GM19324 (cell line): ENCODE results near the gene QRFP.

ENCODE experiments used
- ATAC-seq: cut with Tn5 transposase; IDR thresholded peaks from one replicate; pipeline ENCODE4 v1.9.1; 2021; ENCODE audit warnings: mild to moderate bottlenecking, moderate library complexity; ENCODE audit not compliant: unreplicated experiment, low FRiP score

The QRFP gene

DNA sequence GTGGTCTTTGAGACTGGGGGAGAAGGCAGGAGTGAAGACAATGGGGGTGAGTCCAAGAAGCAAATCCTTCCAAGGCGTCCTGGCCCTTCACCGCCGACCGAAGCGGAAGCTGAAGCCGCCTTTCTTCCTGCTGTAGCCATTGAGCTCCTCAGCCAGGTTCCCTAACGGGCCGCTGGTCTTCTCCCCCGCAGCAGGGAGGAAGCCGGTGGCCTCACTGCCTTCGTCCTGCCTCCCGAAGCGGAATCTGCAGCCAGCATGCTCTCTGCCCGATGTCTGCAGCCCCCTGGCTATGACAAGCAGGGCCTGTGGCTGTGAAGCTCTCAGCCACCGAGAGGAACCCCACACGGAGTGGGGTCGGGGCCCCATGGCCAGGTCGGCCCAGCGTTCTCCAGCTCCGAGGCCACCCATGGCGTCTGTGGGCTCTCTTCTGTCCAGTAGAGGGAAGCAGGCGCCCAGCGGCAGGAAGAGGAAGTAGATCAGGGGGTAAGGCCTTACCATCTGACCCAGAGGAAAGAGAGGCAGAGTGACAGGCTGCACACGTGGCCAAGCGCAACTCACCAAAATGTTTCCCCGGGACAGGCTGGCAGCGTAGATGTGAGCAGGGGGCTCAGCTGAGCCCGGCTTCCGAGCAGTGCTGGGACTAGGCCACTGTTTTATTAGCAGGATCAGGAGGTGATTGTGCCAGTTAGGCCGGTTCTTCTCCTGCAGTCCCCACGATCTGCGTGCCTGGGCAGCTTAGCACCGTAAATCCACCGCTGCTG is 3.1 kb downstream of the QRFP start:
- no peak for ATAC-seq

DNA sequence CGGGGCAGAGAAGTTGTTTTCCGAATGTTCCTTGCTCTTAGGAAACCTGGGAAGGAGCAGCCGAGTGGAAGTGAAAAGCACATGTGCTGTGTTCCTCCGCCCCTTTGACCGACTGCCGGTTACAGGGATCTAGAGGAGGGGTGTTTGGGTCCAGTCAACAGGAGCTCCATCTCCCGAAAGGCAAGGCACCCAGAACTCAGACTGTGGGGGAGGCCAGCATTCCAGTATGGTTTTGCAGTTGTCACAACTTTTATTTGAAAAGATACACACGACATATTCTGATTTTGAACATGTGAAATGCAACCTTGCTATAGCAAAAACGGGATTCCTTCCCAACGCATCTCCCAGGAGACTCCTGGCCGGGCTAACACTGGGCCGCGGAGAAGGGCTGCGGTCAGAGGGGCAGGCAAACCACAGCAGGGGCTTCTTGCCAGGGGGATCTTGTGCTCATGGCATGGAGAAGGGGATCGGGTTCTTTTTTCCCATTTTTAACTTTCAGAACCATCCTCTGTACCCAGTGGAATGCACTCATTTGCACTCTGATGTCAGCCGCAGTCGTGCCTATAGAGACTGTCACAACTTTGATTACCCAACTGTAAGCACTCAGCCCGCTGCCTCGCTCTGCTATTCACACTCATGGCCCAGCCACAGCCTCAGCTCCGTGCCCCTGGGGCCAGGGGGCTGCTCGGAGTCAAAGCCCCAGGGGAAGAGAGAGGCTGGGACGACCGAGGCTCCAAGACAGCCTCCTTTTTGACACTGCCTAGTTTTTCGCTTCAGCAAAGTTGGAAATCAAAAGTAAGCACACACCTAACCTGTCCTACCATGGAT is 3.9 kb downstream of the QRFP start:
- ATAC-seq: no peak

GRCh38 chr9:130891688-130892476 is 4.7 kb downstream of the QRFP start:
- no peak for ATAC-seq

DNA sequence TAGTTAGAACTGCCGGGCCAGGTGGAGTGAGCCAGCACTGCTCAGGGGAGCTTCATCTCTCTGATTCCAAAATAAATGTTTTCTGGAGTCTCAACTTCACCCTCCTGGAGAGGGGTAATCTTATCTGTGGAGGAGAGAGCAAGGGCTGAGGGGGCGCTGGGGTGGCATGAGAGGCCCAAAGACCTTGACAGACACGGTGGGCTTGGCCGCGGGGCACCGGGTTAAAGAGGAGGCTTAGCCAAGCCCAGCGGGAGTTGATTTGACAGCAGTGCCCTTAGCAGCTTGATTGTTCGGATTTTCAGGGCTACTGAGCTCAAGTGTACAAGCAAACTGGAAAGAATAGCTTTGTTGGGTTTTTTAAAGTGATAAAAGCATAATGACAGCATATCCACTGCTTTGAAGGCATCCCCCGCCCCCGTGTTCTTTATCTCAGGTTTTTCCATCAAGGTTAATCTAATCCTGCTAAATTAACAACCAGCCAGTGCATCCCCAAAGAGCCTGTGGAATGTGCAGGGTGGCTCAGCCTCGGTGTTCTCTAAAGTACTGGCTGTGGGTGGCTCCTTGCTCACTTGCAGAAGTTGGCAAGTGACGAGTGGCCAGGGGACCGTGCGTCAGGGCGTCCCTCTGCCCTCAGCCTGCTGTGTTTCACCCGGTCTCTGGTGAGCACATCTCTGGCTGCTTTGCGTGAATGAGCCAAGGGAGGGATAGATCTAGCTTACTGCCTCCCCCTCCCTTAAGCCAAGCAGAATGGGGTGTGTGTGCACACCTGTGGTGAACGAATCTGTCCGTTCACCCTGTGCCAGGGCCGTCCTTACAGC is 5.5 kb downstream of the QRFP start:
- ATAC-seq: no peak

GRCh38 chr9:130890124-130890523 is 6.5 kb downstream of the QRFP start:
- ATAC-seq: no peak

- ATAC-seq: no peak
These were observed 8.3 kb downstream of the QRFP start for GRCh38 chr9:130888146-130888885.

GRCh38 chr9:130887494-130888144 is 9.0 kb downstream of the QRFP start:
- ATAC-seq: no peak

- ATAC-seq: no peak
These were observed 9.6 kb downstream of the QRFP start for GRCh38 chr9:130886981-130887380.

DNA sequence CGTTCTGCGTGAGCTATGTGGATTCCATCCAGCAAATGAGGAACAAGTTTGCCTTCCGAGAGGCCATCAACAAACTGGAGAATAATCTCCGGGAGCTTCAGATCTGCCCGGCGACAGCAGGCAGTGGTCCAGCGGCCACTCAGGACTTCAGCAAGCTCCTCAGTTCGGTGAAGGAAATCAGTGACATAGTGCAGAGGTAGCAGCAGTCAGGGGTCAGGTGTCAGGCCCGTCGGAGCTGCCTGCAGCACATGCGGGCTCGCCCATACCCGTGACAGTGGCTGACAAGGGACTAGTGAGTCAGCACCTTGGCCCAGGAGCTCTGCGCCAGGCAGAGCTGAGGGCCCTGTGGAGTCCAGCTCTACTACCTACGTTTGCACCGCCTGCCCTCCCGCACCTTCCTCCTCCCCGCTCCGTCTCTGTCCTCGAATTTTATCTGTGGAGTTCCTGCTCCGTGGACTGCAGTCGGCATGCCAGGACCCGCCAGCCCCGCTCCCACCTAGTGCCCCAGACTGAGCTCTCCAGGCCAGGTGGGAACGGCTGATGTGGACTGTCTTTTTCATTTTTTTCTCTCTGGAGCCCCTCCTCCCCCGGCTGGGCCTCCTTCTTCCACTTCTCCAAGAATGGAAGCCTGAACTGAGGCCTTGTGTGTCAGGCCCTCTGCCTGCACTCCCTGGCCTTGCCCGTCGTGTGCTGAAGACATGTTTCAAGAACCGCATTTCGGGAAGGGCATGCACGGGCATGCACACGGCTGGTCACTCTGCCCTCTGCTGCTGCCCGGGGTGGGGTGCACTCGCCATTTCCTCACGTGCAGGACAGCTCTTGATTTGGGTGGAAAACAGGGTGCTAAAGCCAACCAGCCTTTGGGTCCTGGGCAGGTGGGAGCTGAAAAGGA is 10.9 kb downstream of the QRFP start:
- no peak for ATAC-seq

DNA sequence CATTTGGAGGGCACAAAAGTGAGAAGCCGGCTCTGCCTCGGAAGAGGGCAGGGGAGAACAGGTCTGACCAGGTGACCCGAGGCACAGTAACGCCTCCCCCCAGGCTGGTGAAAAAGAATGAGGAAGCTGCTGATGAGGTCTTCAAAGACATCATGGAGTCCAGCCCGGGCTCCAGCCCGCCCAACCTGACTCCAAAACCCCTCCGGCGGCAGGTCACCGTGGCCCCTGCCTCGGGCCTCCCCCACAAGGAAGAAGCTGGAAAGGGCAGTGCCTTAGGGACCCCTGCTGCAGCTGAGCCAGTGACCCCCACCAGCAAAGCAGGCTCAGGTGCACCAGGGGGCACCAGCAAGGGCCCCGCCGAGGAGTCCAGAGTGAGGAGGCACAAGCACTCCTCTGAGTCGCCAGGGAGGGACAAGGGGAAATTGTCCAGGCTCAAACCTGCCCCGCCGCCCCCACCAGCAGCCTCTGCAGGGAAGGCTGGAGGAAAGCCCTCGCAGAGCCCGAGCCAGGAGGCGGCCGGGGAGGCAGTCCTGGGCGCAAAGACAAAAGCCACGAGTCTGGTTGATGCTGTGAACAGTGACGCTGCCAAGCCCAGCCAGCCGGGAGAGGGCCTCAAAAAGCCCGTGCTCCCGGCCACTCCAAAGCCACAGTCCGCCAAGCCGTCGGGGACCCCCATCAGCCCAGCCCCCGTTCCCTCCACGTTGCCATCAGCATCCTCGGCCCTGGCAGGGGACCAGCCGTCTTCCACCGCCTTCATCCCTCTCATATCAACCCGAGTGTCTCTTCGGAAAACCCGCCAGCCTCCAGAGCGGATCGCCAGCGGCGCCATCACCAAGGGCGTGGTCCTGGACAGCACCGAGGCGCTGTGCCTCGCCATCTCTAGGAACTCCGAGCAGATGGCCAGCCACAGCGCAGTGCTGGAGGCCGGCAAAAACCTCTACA is 11.8 kb downstream of the QRFP start:
- ATAC-seq: no peak

- ATAC-seq: no peak
These were observed 12.5 kb downstream of the QRFP start for GRCh38 chr9:130884111-130884531.

DNA sequence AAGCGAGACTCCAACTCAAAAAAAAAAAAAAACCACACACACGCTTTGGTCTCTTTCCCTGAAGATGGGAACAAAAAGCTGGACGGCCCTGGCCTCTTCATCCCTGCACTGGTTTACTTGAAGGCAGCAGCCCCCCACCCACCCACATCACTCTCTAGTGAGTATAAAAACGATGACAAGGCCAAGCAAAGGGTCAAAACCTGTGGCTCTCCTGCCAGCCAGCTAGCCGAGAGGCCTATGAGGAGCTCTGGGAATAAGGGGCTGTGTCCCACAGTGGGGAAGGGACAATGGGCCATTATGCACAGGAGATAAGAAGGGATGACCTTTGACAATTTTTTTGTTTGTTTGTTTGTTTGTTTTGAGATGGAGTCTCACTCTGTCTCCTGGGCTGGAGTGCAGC is 13.1 kb downstream of the QRFP start:
- no peak for ATAC-seq

DNA sequence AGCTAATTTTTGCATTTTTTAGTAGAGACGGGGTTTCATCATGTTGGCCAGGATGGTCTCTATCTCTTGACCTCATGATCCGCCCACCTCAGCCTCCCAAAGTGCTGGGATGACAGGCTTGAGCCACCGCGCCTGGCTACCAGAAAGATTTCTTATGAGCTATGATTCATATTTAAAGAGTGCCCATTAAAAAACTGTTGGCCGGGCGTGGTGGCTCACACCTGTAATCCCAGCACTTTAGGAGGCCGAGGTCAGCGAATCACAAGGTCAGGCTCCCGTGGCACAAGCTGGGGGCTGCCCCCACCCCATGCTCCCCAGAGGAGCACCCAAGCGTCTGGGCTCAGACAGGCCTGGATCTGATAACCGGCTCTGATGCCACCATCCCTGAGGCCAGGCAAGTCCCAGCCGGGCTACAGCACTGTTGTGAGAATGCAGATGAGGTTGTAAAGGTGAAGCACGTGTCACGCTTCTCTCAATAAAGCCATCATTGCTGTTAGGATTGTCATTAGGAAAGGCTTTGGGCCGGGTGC is 13.9 kb downstream of the QRFP start:
- no peak for ATAC-seq

DNA sequence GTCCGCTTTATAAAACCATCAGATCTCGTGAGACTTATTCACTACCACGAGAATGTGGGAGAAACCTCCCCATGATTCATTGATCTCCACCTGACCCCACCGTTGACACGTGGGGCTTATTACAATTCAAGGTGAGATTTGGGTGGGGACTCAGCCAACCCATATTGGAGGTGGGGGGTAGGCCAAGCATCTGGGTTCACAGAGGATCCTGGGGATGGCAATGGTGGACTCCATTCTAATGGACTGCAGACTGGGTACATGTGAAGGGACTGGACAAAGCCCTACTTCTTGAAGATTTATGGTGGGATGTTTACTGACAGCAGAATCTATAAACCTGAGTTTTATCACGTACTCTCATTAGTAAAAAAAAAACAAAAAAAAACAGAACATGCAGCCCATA is 15.1 kb downstream of the QRFP start:
- ATAC-seq: no peak

DNA sequence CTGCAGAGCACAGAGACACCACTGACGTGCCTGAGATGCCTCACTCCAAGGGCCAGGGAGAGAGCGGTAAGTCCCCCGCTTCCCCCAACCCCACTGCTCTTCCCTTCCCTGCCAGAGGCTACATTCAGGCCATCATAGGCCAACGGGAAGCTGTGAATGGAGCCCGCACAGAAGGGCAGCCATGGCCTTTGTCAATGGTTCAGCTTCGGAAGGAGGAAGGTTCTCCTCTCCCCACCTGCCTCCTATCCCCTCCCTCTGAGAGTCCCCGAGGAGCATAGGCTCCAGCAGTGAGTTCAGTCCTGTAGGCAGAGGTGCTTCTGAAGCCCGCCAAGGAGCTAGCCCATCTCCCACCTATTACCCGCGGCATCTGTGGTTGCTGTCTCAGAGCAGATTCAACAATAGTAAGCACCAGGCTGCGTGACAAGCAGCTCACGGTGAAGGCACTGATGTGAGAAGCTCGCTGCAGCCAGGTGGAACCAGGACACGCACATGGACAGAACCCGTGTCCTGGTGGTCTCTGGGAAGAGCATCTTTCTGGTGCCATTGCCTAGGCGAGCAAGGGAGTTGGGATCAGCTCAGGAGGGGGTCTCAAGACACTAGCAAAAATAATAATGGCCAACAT is 15.9 kb downstream of the QRFP start:
- ATAC-seq: no peak

DNA sequence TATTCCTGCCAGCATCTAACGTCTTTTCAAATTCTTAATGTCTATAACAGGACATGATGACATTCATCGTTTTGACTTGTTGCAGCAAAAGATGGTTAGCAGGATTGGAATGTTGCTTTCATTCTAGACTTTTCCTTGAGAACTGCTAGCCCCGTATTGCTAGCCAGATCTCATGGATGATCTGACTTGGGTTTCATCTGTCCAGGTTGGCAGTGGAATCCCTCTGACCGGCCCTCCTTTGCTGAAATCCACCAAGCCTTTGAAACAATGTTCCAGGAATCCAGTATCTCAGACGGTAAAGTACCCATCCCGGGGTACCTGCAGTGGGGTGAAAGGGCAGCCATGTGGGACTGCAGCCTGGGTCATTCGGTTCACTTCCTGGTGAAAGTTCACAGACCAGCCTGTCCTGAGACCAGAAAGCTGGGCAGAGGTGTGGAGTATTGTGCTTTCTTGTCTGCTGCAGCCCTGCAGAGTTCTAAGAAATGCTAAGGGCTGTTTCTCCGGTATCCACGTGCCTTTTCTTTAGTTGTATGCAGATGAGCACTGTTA is 16.7 kb downstream of the QRFP start:
- ATAC-seq: no peak
